CD4-positive, alpha-beta T cell treated with Interleukin-4 for 4 hours (primary cell): ENCODE data around the gene TFE3.

Experiments
- DNase-seq: peaks from one replicate; pipeline ENCODE4 v3.0.0-alpha.2; 2020

Gene TFE3, protein sequence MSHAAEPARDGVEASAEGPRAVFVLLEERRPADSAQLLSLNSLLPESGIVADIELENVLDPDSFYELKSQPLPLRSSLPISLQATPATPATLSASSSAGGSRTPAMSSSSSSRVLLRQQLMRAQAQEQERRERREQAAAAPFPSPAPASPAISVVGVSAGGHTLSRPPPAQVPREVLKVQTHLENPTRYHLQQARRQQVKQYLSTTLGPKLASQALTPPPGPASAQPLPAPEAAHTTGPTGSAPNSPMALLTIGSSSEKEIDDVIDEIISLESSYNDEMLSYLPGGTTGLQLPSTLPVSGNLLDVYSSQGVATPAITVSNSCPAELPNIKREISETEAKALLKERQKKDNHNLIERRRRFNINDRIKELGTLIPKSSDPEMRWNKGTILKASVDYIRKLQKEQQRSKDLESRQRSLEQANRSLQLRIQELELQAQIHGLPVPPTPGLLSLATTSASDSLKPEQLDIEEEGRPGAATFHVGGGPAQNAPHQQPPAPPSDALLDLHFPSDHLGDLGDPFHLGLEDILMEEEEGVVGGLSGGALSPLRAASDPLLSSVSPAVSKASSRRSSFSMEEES

GRCh38 chrX:49043220-49043986 is at the start of gene TFE3:
TFE3 (minus strand) TSS chrX:49043357; CDS start chrX:49043226, 131 bp downstream.
- peak; percentile 98 for DNase-seq

GRCh38 chrX:49089553-49089952 is 46.4 kb upstream of the TFE3 start:
- no peak for DNase-seq

- DNase-seq = no peak
These were observed 39.2 kb upstream of the TFE3 start for GRCh38 chrX:49082271-49082871.

- DNase-seq = peak; percentile 81
These were observed 36.6 kb upstream of the TFE3 start, which contains the start of gene WDR45 for GRCh38 chrX:49079489-49080428. WDR45 (minus strand) TSS chrX:49079887; CDS start chrX:49078095, 1,792 bp downstream.

DNA sequence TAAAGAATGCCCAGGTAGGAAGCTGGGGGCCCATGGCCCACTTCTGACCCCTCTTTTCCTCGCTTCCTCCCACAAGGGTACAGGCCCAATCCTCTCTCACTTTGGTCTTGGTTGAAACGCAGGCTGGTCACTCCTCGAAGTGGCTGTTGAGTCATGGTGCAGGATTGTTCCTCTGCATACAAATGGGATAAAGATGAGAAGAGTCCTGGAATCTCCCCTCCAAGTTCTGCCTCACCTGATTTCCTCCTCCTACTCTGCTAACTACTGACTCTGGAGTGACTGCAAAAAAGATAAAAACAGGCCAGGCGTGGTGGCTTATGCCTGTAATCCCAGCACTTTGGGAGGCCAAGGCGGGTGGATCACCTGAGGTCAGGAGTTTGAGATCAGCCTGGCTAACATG is 34.8 kb upstream of the TFE3 start:
- DNase-seq = no peak

- no peak for DNase-seq
These were observed 32.2 kb upstream of the TFE3 start for GRCh38 chrX:49075347-49075746.

DNA sequence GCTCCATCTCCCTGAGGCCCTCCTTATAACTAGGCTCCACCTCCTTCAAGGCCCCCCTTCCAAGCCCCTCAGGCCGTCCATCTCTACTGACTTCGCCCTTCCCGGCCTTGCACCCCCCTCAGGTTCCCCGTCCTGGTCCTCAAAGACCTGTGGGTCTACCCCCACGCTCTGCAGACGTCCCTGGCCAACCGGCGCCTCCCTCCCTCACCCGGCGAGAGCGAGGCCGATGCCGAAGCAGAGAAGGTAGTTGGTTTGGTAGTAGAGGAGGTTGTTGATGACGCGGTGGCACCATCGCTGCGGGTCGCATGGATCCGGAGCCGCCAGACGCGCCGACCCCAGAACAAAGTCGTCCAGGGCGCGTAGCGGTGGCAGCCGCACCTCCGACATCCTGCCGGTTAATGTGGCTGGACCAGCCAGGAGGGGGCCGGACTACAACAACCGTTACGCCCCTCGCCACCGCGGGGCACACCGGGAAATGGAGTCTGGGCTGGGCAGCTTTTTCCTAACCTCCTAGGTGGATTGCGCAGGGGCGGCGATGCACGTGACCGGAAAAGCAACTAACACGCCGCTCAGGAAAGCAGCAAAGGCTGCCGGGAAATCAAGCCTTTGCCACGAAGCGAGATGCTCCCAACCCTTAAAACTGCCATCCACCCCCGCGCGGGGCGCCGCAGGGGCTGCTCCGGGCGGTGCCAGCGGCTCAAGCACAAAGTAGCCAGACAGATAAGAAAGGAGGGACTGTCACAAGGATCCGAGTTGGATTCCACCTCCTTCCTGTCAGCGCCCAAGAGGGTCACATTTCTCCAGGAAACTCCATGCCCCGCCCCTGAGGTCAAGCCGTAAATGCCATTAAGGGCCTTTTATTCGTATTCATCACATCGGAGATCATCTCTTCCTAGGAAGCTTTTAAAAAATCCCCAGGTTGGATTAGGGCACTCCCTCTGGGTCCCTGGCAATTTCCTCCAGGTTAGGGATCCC is 30.7 kb upstream of the TFE3 start, which contains the start of gene PRAF2:
Gene PRAF2, minus strand, starts transcription at position 402 of the 975 bp plus-strand sequence. Its CDS starts 15 bp downstream, at position 387.
- peak; percentile 93 for DNase-seq

DNA sequence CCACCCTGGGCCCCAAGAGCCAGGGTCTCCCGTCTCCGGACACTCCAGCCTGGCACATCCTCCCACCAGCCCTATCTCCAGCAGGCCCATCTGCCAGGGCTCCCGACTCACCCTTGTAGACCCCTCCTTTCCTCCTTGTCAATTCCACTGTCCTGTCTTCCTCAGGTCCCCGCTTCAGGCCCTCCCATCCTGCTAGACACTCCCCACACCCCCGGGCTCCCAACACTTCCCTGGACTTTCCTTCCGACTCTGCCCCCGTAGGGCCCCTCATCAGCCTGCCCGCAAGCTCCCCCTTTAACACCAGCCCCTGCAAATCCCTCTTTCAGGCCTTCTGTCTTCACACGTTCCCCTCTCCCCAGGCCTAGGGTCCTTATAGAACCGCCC is 29.5 kb upstream of the TFE3 start:
- no peak for DNase-seq

DNA sequence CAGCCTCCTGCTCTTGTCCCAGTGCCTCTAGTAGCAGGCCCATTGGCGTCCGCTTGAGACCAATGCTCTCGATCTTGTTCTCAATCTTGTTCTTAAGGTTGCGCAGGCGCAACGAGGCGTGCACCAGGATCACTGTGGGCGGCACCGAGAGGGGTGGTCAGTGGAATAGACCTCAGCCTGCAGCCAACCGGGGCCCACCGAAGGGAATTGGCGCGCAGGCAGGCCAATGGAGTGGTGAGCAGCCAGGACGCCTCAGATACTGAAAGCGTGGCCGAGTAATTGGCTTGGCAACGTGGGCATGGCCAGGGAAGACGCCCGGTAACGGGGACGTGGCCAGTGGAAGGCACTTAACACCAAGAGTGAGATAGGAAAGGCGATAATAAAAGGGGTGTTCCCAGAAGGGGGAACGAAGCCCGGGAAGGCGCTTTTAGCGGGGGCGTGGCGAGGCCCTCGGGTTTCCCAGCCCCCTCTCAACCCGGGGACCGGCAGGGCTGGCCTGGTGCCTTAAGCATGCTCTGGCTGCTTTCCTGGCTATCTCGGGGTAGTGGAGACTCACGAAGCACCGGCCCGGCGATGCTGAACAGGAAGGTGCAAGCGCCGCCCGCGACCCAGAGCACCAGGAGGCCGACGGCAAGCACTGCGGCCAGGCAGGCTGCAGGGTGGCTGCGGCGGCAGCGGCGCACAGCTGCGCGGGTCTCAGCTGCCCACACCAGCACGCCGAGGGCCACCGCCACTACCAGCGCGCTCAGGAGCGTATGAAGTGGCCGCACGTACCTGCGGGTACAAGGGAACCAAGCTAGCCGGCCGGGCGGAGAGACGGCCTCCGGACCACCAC is 28.9 kb upstream of the TFE3 start:
- no peak for DNase-seq

DNA sequence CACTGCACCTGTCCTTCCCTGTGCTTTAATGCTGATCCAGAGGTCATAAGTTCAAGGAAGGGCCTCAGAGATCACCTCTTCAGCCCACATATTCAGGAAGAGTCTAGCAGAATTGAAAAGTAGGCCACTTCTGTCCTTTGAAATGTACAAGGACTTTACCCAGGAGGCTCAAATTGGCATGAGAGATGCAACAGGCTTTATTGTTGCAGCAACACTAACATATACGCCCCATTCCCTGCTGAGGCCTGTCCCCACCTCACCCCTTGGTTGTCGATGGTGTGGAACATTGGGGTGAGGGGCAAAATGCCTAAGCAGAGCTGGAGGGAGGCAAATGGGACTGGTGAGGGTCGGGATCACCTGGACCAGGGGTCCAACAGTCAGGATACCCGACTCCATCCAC is 27.8 kb upstream of the TFE3 start:
- DNase-seq = no peak

GRCh38 chrX:49069038-49069437 is 25.9 kb upstream of the TFE3 start:
- no peak for DNase-seq

- no peak for DNase-seq
These were observed 24.3 kb upstream of the TFE3 start for GRCh38 chrX:49067285-49068120.

DNA sequence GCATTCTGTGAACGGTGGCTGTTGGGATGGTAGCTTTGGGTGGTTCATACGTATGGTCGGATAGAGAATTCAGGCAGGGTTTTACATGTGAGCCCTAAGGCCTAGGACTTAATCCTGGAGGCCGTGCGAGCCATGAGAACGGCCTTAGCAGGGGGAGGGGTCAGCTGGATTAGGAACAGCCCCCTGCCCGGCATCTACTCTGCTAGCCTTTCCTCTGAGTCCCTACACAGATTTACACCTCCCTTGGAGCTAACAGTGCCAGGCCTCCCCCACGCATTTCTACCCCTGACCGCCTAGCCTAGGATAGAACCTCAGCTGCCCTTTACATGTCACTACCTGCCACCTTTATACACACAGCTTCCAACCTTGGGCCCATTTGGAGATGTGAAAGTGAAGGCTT is 23.5 kb upstream of the TFE3 start:
- no peak for DNase-seq

DNA sequence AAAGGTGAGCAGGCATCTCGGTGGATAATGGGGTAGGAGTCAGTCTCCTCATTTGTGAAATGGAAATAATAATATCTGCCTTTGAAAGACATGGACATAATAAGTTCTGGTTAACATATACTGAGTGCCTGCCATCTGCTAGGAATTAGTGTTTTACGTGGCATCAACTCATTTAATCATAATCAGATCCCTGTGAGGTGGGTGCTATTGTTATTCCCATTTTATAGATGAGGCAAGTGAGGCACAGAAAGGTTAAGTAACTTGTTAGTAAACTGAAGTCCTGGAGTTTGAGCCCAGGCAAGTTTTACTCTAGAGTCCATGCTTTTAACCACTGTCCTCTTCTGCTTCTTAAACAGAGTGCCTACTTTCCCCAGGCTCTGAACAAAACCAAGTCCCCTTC is 23.1 kb upstream of the TFE3 start:
- DNase-seq = no peak

DNA sequence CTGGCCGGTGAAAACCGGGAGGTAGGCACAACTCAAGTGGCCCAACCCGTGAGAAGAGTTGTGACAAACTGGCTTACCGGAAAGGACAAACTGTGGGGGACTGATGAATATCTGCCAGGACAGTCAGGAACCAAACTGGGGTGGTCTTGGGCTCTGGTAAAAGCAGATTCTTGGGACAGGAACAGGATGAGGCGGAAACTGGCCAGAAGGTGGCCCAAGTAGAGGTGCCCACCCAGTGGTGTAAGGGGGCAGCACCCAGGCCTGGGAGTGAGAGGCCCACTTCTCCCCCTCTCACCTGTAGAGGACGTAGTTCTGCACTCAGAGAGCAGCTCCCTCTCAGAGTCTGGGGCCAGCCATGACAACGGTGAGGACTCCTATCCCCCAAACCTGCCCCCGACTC is 21.6 kb upstream of the TFE3 start:
- DNase-seq = no peak

DNA sequence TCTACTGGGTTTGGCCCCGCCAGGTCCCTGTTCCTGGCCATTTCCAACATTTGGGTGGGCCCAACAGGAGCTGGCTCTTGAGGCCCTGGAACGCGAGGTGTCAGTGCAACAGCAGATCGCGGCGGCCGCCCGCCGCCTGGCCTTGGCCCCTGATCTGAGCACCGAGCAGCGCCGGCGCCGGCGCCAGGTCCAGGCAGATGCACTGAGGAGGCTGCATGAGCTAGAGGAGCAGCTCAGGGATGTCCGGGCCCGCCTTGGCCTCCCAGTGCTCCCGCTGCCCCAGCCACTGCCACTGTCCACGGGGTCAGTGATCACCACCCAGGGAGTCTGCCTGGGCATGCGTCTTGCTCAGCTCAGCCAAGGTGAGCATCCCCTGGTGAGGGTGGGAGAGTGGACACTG is 21.1 kb upstream of the TFE3 start:
- DNase-seq = no peak

DNA sequence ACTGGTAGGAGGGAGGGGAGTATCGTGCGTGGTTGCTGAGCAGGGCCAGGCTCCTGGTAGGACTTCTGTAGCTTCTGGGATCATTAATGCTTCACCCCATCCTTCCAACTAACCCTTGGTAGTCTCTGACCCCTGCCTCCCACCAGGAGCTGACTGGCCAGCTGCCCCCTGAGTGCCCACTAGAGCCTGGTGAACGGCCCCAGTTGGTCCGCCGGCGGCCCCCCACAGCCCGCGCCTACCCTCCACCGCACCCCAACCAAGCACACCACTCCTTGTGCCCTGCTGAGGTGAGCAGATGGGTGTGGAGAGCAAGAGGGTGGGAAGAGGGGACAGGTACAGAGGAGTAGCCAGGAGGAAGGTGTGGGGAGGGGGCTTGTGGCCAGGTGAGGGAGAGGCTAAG is 20.6 kb upstream of the TFE3 start:
- no peak for DNase-seq

DNA sequence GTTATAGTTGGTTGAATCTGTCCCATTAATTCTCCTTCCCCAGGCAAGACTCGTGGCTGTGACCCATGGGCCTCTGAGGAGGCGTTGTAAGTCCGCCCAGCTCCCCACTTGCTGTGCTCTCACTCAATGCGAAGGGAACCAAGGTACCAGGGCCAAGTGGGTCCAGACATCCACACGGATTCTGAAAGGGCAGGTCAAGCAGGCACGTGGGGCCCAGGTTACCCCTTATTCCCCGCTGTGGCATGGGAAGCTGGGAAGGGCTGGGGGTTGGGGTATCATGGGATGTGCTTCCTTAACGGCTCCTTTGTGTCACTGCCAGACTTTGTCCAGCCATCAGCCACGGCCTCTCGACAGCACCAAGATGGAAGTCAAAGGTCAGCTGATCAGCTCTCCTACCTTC is 18.8 kb upstream of the TFE3 start:
- DNase-seq = no peak

GRCh38 chrX:49061490-49061889 is 18.3 kb upstream of the TFE3 start:
- no peak for DNase-seq
